Uterus (tissue), 2 donors: ENCODE data around the gene MFSD8.

ENCODE experiments used
- CTCF ChIP-seq, 4 experiments: fragments of 200-600 bp in 2 of 4; fragments of 450-650 bp in 2 of 4; sonication (generic) in 2 of 4; IDR thresholded peaks; one replicate each; pipeline ENCODE4 v1.5.1; 2016 to 2019; ENCODE audit warnings: antibody characterized with exemption in 4 of 4, mild to moderate bottlenecking in 2 of 4, moderate library complexity in 1 of 4
- POLR2A ChIP-seq, 2 donors: fragments of 450-650 bp; IDR thresholded peaks; one replicate each; pipeline ENCODE4 v1.6.1; 2016; ENCODE audit warnings: antibody characterized with exemption in 2 of 2, mild to moderate bottlenecking in 1 of 2, moderate library complexity in 1 of 2

GRCh38 chr4:127930175-127930574, 34.8 kb downstream of the MFSD8 start:
- TF ChIP-seq CTCF (IDR thresholded peaks at IDR 0.05) (no peak), POLR2A (IDR thresholded peaks at IDR 0.05) (no peak)
